ENCODE data around the gene IL36G. TPM values are rescaled to one million over a fixed set of nuclear protein-coding genes. Genes with fewer than 3 reads are reported as not detected.

The IL36G gene
- total RNA-seq, 1 donor from 2014 or later, result not detected

GRCh38 chr2:113018509-113018908, 40.7 kb downstream of the IL36G start:
- Histone ChIP-seq H3K9me3 (no peaks in the 10 kb centered on the region), H3K27me3 (no peaks in the 10 kb centered on the region), H3K27ac (no peak overlapping the region), H3K4me3 (no peak overlapping the region), H3K4me1 (no peaks in the 10 kb centered on the region), H3K36me3 (no peaks in the 10 kb centered on the region)
- TF ChIP-seq CTCF (IDR thresholded peaks at IDR 0.05), result no peak
- no peak for DNase-seq (ENCODE audit: low spot score in 2 of 2)
- intact Hi-C loops (cut with DNase I), result no loop called here

DNA sequence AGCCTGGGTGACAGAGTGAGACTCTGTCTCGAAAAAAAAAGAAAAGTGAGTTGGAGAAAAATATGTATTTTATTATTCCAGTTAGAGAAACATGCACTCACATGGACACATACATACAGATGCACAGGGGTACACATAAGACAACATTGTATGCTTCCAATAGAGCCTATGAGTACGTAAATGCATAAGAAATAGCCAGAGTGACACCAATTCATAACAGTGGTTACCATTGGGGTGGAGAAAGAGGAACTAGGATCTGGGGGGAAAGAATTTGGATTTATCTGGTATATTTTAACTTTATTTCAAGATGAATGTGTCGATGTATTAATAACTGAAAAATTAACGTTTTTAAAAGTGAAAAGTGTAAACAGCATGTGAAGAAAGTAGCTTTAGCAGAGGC, 43.5 kb downstream of the IL36G start:
- H3K4me1 ChIP-seq, result no peaks in the 10 kb centered on the region
- H3K27me3 ChIP-seq, result no peaks in the 10 kb centered on the region
- intact Hi-C loops (cut with DNase I), result no loop called here
- no peak overlapping the region for H3K4me3 ChIP-seq
- no peak overlapping the region for H3K27ac ChIP-seq
- DNase-seq (ENCODE audit: low spot score in 2 of 2), result no peak
- no peaks in the 10 kb centered on the region for H3K9me3 ChIP-seq
- no peaks in the 10 kb centered on the region for H3K36me3 ChIP-seq
- no peak for TF ChIP-seq CTCF (IDR thresholded peaks at IDR 0.05)

DNA sequence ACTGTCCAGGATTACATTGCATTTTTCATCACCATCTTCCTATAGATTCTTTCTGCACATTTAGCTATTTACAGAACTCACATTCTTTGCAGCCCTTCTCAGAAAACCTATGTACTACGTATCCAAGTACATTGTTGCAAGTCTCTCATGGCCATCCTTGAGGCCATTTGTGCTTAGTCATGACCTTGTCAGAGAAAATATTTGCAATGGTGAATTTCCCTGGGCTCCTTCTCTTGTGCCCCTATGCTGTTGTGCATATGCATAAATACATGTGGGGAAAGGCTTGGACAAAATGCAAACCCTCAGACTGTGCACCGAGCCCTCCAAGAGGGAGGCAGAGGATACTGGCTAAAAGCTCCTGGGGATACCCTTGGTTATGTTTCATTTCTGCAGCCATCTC, 47.0 kb downstream of the IL36G start:
- no peaks in the 10 kb centered on the region for H3K4me1 ChIP-seq
- no peak for DNase-seq (ENCODE audit: low spot score in 2 of 2)
- intact Hi-C loops (cut with DNase I), result no loop called here
- H3K9me3 ChIP-seq, result no peaks in the 10 kb centered on the region
- no peaks in the 10 kb centered on the region for H3K36me3 ChIP-seq
- H3K4me3 ChIP-seq, result no peak overlapping the region
- H3K27ac ChIP-seq, result no peak overlapping the region
- H3K27me3 ChIP-seq, result no peaks in the 10 kb centered on the region
- TF ChIP-seq CTCF (IDR thresholded peaks at IDR 0.05), result no peak

DNA sequence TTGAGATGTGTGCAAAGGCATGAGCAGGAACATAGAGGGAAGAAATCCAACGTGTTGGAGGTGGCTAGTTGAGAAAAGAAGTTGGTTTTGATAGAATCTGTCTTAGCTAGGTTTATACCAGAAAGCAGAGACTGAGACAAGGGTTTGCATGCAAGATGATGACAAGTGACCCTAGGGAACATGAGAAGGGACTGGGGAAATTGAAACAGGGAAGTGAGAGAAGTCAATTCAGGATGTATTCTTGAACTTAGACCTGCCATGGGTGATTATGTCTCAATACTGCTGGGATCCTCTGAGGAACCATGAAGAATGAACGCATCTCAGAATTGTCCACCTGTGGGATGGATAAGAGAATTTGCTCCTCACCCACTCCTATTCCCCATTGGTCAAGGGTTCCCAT, 47.9 kb downstream of the IL36G start:
- Histone ChIP-seq H3K27ac (no peak overlapping the region), H3K4me3 (no peak overlapping the region), H3K27me3 (no peaks in the 10 kb centered on the region), H3K4me1 (no peaks in the 10 kb centered on the region), H3K9me3 (no peaks in the 10 kb centered on the region), H3K36me3 (no peaks in the 10 kb centered on the region)
- no peak for DNase-seq (ENCODE audit: low spot score in 2 of 2)
- TF ChIP-seq CTCF (IDR thresholded peaks at IDR 0.05), result no peak
- intact Hi-C loops (cut with DNase I), result no loop called here

- H3K9me3 ChIP-seq, result no peaks in the 10 kb centered on the region
- no peaks in the 10 kb centered on the region for H3K27me3 ChIP-seq
- H3K36me3 ChIP-seq, result no peaks in the 10 kb centered on the region
- no peak overlapping the region for H3K27ac ChIP-seq
- H3K4me1 ChIP-seq, result no peaks in the 10 kb centered on the region
- no peak overlapping the region for H3K4me3 ChIP-seq
- no peak for DNase-seq (ENCODE audit: low spot score in 2 of 2)
- intact Hi-C loops (cut with DNase I), result no loop called here
- no peak for TF ChIP-seq CTCF (IDR thresholded peaks at IDR 0.05)
Measured at GRCh38 chr2:113027691-113028090, 49.9 kb downstream of the IL36G start.

GRCh38 chr2:113028112-113028511, 50.3 kb downstream of the IL36G start:
- Histone ChIP-seq H3K4me3 (no peak overlapping the region), H3K9me3 (no peaks in the 10 kb centered on the region), H3K27me3 (no peaks in the 10 kb centered on the region), H3K4me1 (no peaks in the 10 kb centered on the region), H3K27ac (no peak overlapping the region), H3K36me3 (no peaks in the 10 kb centered on the region)
- intact Hi-C loops (cut with DNase I), result no loop called here
- TF ChIP-seq CTCF (IDR thresholded peaks at IDR 0.05), result no peak
- DNase-seq (ENCODE audit: low spot score in 2 of 2), result no peak

All from ascending aorta (tissue), 2 donors.